COLO829 (cell line): ENCODE results near the gene CDH4.
A peak's percentile ranks its signal among the peaks of the same experiment; 100 is the strongest.

ENCODE experiments used
- DNase-seq: peaks from one replicate; pipeline ENCODE4 v3.0.0; 2012; ENCODE audit warnings: low spot score

The CDH4 gene

DNA sequence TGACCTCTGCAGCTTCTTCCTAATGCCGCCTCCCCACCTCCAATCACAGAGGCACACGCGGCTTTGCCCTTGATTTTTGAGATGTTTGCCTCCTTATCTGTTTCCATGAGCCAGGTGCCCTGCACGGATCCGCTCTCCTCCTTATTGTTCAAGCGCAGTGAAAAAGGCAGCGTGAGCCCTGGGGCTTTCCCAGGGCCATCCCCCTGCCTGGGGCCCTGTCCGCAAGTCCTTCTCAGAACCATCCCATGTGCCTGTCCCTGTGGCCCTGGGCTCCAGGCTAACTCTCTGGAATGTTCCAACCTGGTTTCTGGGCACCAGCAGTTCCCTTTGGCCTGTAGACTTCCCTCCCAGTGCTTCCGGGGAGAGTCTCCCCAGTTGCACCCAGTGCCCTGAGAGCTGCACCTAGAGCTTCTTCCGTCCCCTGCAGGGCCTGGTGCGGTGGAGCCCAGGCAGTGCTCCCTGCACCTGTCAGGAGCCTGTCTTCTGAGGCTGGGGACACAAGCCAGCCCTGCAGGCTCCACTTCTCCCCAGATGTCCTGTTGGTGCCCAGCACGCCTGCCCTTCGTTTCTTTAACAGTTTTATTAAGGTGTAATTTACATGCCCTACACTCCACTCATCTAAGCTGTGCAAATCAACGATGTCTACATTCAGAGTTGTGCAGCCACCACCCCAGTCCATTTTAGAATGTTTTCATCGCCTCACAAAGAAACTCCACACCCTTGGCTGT is 330.3 kb downstream of the CDH4 start:
- no peak for DNase-seq

- DNase-seq, result no peak
Measured at GRCh38 chr20:61583356-61583755, 331.3 kb downstream of the CDH4 start.

DNA sequence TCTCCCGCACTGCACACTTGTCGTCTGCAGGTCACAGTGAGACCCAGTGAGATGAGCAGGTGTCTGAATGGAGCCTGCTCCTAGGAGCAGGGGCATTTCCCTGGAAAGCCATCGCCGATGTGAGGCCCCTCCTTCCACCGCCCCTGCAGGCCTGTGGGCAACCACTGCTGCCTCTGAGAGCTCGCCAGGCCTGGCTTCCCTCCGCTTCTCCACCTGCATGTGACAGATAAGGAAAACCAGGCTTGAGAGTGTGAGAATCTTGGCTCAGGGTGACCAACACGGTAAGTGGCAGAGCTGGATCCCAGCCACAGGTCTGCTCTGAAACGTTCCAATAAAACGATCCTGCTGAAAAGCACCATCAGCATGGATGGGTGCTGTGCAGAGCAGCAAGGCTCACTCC is 332.8 kb downstream of the CDH4 start:
- DNase-seq, result no peak

DNA sequence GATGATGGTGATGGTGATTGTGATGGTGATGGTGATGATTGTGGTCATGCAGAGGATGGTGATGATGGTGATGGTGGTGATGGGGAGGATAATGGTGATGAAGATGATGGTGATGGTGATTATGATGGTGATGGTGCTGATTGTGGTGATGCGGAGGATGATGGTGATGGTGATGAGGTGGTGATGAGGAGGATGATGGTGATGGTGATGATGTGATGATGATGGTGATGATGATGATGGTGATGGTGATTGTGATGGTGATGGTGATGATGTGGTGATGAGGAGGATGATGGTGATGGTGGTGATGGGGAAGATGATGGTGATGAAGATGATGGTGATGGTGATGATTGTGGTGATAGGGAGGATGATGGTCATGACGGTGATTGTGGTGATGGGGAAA is 333.7 kb downstream of the CDH4 start:
- no peak for DNase-seq

DNA sequence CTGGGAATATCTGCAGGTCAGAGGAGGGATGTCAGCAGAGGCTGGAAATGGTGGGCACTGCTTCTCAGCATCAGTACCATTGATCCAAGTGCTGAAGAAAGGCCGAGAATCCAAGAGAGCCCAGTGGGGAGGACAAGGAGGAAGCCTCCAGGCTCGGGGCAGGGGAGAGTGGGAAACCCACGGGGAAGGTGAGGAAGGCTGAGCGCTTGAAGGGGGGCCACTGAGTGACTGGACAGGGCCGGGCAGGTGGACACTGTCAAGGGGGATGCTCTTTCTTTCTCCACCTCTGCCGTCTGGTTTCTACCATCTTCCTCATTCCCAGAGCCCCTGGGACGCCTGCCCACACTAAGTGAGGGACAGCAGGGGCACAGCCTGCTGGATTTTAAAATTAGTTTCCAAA is 335.0 kb downstream of the CDH4 start:
- no peak for DNase-seq

DNA sequence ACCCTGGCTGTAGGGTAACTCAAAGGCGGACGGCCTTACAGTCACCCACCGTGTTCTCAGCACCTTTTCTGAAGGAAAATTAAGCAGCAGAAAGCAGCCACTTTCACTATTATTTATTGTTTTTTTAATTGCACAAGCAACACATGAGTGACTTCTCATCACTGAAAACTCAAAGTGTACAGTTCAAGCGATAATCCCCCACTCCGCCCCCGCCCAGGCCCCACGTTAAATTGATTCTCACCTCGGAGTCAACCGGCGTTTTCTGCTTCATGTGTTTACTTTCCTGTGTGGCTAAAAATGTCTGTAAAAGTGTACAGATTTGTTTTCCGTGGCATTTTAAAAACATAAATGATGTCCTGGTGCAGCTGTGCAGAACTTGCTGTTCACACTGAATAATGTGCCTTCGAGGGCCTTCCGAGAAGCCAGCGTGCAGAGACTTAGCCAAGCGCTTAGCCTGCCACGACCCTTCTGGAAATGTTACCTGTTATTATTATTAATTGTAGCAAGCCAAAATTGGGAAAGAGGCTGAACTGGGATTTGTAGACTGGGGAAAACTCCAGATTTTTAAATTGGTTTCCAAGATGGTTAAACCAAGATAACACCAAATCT is 335.7 kb downstream of the CDH4 start:
- DNase-seq, result no peak

GRCh38 chr20:61588411-61589385 is 336.6 kb downstream of the CDH4 start:
- DNase-seq, result peak; percentile 42

DNA sequence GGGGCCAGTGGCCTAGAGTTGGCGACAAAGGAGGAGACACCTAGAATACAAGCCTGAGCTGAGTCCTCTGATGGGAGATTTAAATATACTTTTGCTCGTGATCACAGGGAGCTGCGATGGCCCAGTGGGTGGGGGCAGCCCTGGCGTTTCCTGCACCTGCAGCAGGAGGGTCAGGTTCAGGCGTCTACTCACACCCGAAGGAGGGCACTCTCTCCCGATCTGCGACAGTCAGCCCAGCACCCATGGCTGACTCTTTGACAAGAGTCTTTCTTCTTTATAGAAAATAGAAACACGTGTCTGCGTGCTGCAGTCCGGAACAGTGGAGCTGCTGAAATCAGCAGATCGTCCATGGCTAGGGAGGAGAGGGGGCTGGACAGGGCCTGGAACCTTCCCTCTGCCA is 338.2 kb downstream of the CDH4 start:
- DNase-seq, result no peak

GRCh38 chr20:61593516-61593915 is 341.5 kb downstream of the CDH4 start:
- no peak for DNase-seq

DNA sequence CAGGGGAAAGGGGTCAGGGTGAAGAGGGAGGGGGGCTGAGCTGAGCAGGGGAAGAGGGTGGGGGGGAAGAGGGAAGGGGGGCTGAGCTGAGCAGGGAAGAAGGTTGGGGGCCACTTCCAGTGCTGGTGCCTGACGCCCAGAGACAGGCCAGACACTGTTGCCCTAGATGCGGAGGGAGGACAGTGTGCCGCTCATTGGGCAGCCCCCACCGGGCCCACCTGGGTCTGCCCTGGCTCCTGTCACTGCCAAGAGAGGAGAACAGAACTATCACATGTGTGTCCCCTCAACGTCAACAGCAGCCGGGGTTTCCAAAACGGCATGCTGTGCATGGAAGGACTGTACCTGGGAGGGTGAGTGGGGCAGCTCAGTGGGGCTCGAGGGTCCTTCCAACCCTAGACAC is 342.1 kb downstream of the CDH4 start:
- DNase-seq, result no peak

DNA sequence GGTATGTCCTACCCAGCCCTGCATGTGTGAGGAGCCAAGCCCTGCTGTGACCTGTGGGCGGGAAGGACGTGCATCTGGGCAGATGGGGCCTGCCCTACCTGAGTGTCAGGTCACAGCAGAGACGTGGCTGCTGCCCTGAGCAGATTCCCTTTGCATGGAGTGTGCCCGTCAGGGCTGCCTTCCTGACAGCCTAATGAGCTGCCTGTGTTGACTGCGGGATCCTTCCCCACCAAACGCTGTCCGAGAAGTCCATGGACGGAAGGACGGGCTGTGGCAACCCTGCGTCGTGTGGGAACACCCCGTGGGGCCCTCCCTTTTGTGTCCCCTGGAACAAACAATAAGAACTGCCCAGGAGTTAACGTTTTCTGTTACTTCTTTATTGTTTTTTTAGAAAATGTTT is 343.2 kb downstream of the CDH4 start:
- DNase-seq, result no peak

GRCh38 chr20:61596687-61597330 is 344.7 kb downstream of the CDH4 start:
- no peak for DNase-seq

GRCh38 chr20:61597996-61598395 is 345.9 kb downstream of the CDH4 start:
- DNase-seq, result no peak

GRCh38 chr20:61598586-61598985 is 346.5 kb downstream of the CDH4 start:
- DNase-seq, result no peak

DNA sequence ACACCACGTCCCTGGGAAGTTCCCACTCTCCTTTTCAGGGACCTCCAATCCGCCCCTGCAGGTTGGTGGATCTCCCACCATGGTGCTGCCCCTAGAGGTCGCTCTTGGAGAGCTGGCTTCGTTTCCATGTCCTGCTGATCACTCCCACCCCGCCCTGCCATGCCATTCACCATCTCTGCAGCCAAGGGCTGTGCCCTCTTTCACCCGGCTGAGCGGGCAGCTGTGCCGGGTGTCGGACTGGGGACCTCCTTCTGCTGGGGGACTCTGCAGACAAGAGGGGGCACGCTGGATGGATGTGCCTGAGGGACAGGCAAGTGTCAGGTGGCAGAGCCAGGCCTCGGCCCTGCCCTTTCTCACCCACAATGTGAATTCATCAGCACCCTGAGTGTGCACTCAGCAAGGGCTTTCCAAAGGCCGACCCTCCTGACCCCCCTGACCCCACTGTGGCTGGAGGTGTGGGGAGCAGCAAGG is 347.0 kb downstream of the CDH4 start:
- DNase-seq, result no peak

- DNase-seq, result no peak
Measured at GRCh38 chr20:61599541-61599992, 347.5 kb downstream of the CDH4 start.

DNA sequence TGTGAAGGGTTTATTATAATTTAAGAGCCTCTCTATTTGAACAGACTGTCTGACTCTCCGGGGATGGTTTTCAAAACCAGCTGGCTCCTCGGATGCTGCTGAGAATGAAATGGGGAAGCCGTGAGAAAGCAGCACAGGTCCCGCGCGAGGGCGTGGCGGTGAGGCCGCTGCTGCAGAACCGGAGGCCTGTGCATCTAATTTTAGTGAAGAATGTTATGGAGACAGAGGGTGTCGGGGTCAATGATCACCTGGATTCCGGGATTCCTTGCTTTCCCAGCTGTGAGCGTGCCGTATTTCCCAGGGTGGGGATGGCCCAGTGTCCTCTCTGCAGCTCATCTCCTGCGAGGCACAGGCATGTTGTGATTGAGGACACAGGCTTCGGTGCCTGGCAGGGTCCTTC is 348.0 kb downstream of the CDH4 start:
- DNase-seq, result no peak

GRCh38 chr20:61601361-61601760 is 349.3 kb downstream of the CDH4 start:
- DNase-seq, result no peak

- DNase-seq, result no peak
Measured at GRCh38 chr20:61601853-61602252, 349.8 kb downstream of the CDH4 start.

DNA sequence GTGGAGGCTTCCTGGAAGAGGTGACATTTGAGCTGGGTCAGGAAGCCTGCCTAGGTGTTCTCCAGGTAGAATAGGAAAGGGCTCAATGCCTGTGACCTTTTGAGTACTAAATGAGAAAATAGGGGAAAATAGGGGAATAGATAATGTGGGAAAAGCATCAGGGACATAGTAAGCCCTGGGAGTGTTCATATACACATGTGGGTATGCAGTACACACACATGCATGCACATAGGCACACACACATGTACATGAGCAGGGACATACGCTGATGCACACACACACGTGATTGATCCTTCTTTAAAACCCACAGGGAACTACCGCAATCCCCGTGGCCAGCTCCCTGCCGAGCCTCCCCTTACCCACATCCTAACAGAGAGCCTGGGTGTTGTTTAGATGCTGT is 351.7 kb downstream of the CDH4 start:
- DNase-seq, result no peak

- DNase-seq, result no peak
Measured at GRCh38 chr20:61604549-61604948, 352.5 kb downstream of the CDH4 start.

GRCh38 chr20:61605283-61605682 is 353.2 kb downstream of the CDH4 start:
- DNase-seq, result no peak
